H1 (cell line): ENCODE results near the gene TOM1L2. TPM values are rescaled to one million over a fixed set of nuclear protein-coding genes. Genes with fewer than 3 reads are reported as not detected.

ENCODE experiments used
- CTCF ChIA-PET: fragments of 300-600 bp; sonication (Branson Sonifier 250); formaldehyde crosslinking; loops from one replicate; lab custom pipeline; 2021; ENCODE audit not compliant: partially characterized antibody; lab: Charles Lee
- POLR2A ChIA-PET: fragments of 300-600 bp; sonication (Branson Sonifier 250); formaldehyde crosslinking; loops from one replicate; lab custom pipeline; 2021; ENCODE audit warnings: inconsistent platforms; ENCODE audit not compliant: partially characterized antibody; lab: Charles Lee
- DNase-seq, 2 experiments: peaks; one replicate each; pipeline versions ENCODE4 v3.0.0 to v3.0.0-alpha.2; 2010 to 2022; ENCODE audit warnings: low spot score in 2 of 2, low read depth in 1 of 2, mixed read lengths in 1 of 2
- FAIRE-seq: peaks from 2 replicates; lab custom pipeline; 2011; peaks lifted over from hg19 to GRCh38; lab: Jason Lieb, UNC
- H2AFZ ChIP-seq: 2 replicates; pipeline ENCODE4 v1.8.1; 2012; ENCODE audit warnings: low read length, inconsistent platforms
- H2AK5ac ChIP-seq: 2 replicates; pipeline ENCODE4 v1.6.1; 2013; ENCODE audit warnings: low read depth, low read length
- H2BK120ac ChIP-seq: replicated peaks from 2 replicates; pipeline ENCODE3; 2013; ENCODE audit warnings: low read depth, low read length, inconsistent platforms
- H2BK12ac ChIP-seq: 2 replicates; pipeline ENCODE4 v1.6.1; 2013; ENCODE audit warnings: low read depth, low read length
- H2BK15ac ChIP-seq: 2 replicates; pipeline ENCODE4 v1.6.1; 2013; ENCODE audit warnings: low read length
- H2BK20ac ChIP-seq: 2 replicates; pipeline ENCODE4 v1.6.1; 2013; ENCODE audit warnings: low read length
- H2BK5ac ChIP-seq: 2 replicates; pipeline ENCODE4 v1.6.1; 2013; ENCODE audit warnings: low read depth, low read length
- H3K14ac ChIP-seq: 2 replicates; pipeline ENCODE4 v1.6.1; 2013; ENCODE audit warnings: inconsistent platforms; ENCODE audit not compliant: insufficient read length
- H3K18ac ChIP-seq: 2 replicates; pipeline ENCODE4 v1.6.1; 2013; ENCODE audit warnings: low read length; ENCODE audit errors: extremely low read depth
- H3K23ac ChIP-seq: 2 replicates; pipeline ENCODE4 v1.6.1; 2013; ENCODE audit warnings: inconsistent platforms; ENCODE audit not compliant: insufficient read length
- H3K23me2 ChIP-seq: 2 replicates; pipeline ENCODE4 v1.6.1; 2013; ENCODE audit warnings: low read depth, low read length
- H3K27ac ChIP-seq: 2 replicates; pipeline ENCODE4 v1.6.1; 2011; ENCODE audit warnings: low read depth, low read length, inconsistent platforms
- H3K27me3 ChIP-seq, 4 experiments: replicated peaks in 1 of 4; 1 replicate in 1 of 4; 2 replicates in 3 of 4; pipeline versions ENCODE4 v1.6.1 to v1.8.1; 2011 to 2013; ENCODE audit warnings: low read length in 3 of 4, mild to moderate bottlenecking in 3 of 4, inconsistent platforms in 2 of 4, mixed read lengths in 2 of 4, moderate library complexity in 1 of 4; ENCODE audit not compliant: control insufficient read depth in 3 of 4, insufficient read depth in 3 of 4; ENCODE audit errors: extremely low read depth in 1 of 4
- H3K36me3 ChIP-seq, 4 experiments: 2 replicates each; pipeline versions ENCODE4 v1.6.1 to v1.8.1; 2011 to 2013; ENCODE audit warnings: mild to moderate bottlenecking in 4 of 4, low read length in 3 of 4, moderate library complexity in 2 of 4, control low read depth in 1 of 4, inconsistent platforms in 1 of 4; ENCODE audit not compliant: insufficient read depth in 4 of 4, control insufficient read depth in 2 of 4
- H3K4ac ChIP-seq: replicated peaks from 2 replicates; pipeline ENCODE3; 2013; ENCODE audit warnings: low read length, low read depth, mixed read lengths, inconsistent platforms; ENCODE audit not compliant: insufficient read length
- H3K4me1 ChIP-seq, 4 experiments: replicated peaks in 1 of 4; 1 replicate in 1 of 4; 2 replicates in 3 of 4; pipeline versions ENCODE4 v1.6.1 to v1.8.1; 2011 to 2013; ENCODE audit warnings: low read length in 3 of 4, inconsistent platforms in 2 of 4, mixed read lengths in 1 of 4; ENCODE audit not compliant: insufficient read depth in 4 of 4, control insufficient read depth in 3 of 4
- H3K4me2 ChIP-seq, 2 experiments: 2 replicates each; pipeline versions ENCODE4 v1.6.1 to v1.8.1; 2011 to 2013; ENCODE audit warnings: low read depth in 2 of 2, low read length in 2 of 2, control low read depth in 1 of 2, inconsistent platforms in 1 of 2, mild to moderate bottlenecking in 1 of 2; ENCODE audit not compliant: insufficient read depth in 1 of 2
- H3K4me3 ChIP-seq, 4 experiments: fragments of 200-600, 300-600 bp in 1 of 4; sonication (generic), shearing (Covaris generic), sonication (Bioruptor Twin) in 1 of 4; 2 replicates each; pipeline versions ENCODE4 v1.5.1 to v1.8.1; 2011 to 2016; ENCODE audit warnings: low read length in 4 of 4, low read depth in 3 of 4, control low read depth in 2 of 4, inconsistent platforms in 2 of 4, mild to moderate bottlenecking in 2 of 4, mixed read lengths in 1 of 4, moderate library complexity in 1 of 4; ENCODE audit not compliant: insufficient read depth in 2 of 4; ENCODE audit errors: extremely low read depth in 1 of 4
- H3K56ac ChIP-seq: replicated peaks from 2 replicates; pipeline ENCODE3; 2013; ENCODE audit warnings: low read depth, mild to moderate bottlenecking, mixed read lengths, low read length, inconsistent platforms; ENCODE audit not compliant: insufficient read length
- H3K79me1 ChIP-seq: 2 replicates; pipeline ENCODE4 v1.6.1; 2013; ENCODE audit warnings: low read depth, low read length, control low read depth
- H3K79me2 ChIP-seq, 2 experiments: 2 replicates each; pipeline versions ENCODE4 v1.6.1 to v1.8.1; 2012 to 2013; ENCODE audit warnings: low read length in 2 of 2, mild to moderate bottlenecking in 2 of 2, inconsistent platforms in 1 of 2; ENCODE audit not compliant: insufficient read depth in 2 of 2, control insufficient read depth in 1 of 2
- H3K9ac ChIP-seq, 4 experiments: replicated peaks in 1 of 4; 1 replicate in 1 of 4; 2 replicates in 3 of 4; pipeline versions ENCODE4 v1.6.1 to v1.8.1; 2011 to 2013; ENCODE audit warnings: low read depth in 3 of 4, low read length in 3 of 4, control low read depth in 2 of 4, mild to moderate bottlenecking in 2 of 4, moderate library complexity in 2 of 4, inconsistent platforms in 1 of 4; ENCODE audit errors: extremely low read depth in 1 of 4
- H3K9me3 ChIP-seq, 2 experiments: 2 replicates each; pipeline versions ENCODE4 v1.6.1 to v1.8.1; 2012 to 2013; ENCODE audit warnings: mild to moderate bottlenecking in 2 of 2, moderate library complexity in 2 of 2, control low read depth in 1 of 2, inconsistent platforms in 1 of 2, low read depth in 1 of 2, low read length in 1 of 2, mixed read lengths in 1 of 2; ENCODE audit not compliant: insufficient read depth in 2 of 2
- H4K20me1 ChIP-seq, 2 experiments: replicated peaks in 1 of 2; 2 replicates each; pipeline versions ENCODE3 to v1.8.1; 2011 to 2013; ENCODE audit warnings: inconsistent platforms in 2 of 2, low read length in 2 of 2, mild to moderate bottlenecking in 1 of 2; ENCODE audit not compliant: insufficient read depth in 2 of 2, control insufficient read depth in 1 of 2
- H4K5ac ChIP-seq: 2 replicates; pipeline ENCODE4 v1.6.1; 2013; ENCODE audit warnings: low read length, low read depth, mixed read lengths, inconsistent platforms; ENCODE audit not compliant: insufficient read length
- H4K8ac ChIP-seq: 2 replicates; pipeline ENCODE4 v1.8.0; 2013; ENCODE audit warnings: mild to moderate bottlenecking, moderate library complexity, low read length, inconsistent platforms; ENCODE audit not compliant: insufficient read depth; ENCODE audit errors: extremely low read depth
- H4K91ac ChIP-seq: replicated peaks from 2 replicates; pipeline ENCODE3; 2013; ENCODE audit warnings: low read length, mixed read lengths, inconsistent platforms; ENCODE audit not compliant: insufficient read length
- BCL11A ChIP-seq, 2 experiments: IDR thresholded peaks; one replicate each; pipeline ENCODE4 v1.6.1; 2011; ENCODE audit warnings: low read depth in 2 of 2, low read length in 2 of 2, mild to moderate bottlenecking in 2 of 2
- E2F6 ChIP-seq: IDR thresholded peaks from 2 replicates; pipeline ENCODE4 v1.6.1; 2012; ENCODE audit warnings: inconsistent platforms
- EGR1 ChIP-seq: IDR thresholded peaks from 2 replicates; pipeline ENCODE4 v1.6.1; 2011; ENCODE audit warnings: low read depth, low read length, borderline replicate concordance
- HDAC2 ChIP-seq, 2 experiments: fragments of 300-600 bp in 1 of 2; sonication (generic) in 1 of 2; IDR thresholded peaks; 2 replicates each; pipeline ENCODE4 v1.6.1; 2011 to 2012; ENCODE audit warnings: low read depth in 2 of 2, low read length in 2 of 2, mild to moderate bottlenecking in 2 of 2, moderate library complexity in 2 of 2, borderline replicate concordance in 1 of 2, inconsistent platforms in 1 of 2
- HDAC6 ChIP-seq: IDR thresholded peaks from one replicate; pipeline ENCODE4 v1.7.1; 2012; ENCODE audit warnings: low read depth, mild to moderate bottlenecking, inconsistent platforms, low read length, moderate library complexity
- KDM1A ChIP-seq: fragments of 200-600, 300-600 bp; sonication (generic); IDR thresholded peaks from 2 replicates; pipeline ENCODE4 v1.7.1; 2016; ENCODE audit warnings: mild to moderate bottlenecking, low read length, borderline replicate concordance
- POU5F1 ChIP-seq: IDR thresholded peaks from 2 replicates; pipeline ENCODE4 v1.6.1; 2011; ENCODE audit warnings: low read depth, mild to moderate bottlenecking, low read length, moderate library complexity
- RAD21 ChIP-seq, 2 experiments: IDR thresholded peaks in 1 of 2; conservative IDR thresholded peaks in 1 of 2; 2 replicates each; pipeline ENCODE4 v1.6.1; 2011; ENCODE audit warnings: low read depth in 2 of 2, low read length in 2 of 2, improper control_type of control experiment in 1 of 2, inconsistent platforms in 1 of 2, mild to moderate bottlenecking in 1 of 2, moderate library complexity in 1 of 2
- RXRA ChIP-seq: IDR thresholded peaks from 2 replicates; pipeline ENCODE4 v1.6.1; 2011; ENCODE audit warnings: low read depth, mild to moderate bottlenecking, low read length, moderate library complexity; ENCODE audit not compliant: insufficient read depth
- SIRT6 ChIP-seq: IDR thresholded peaks from one replicate; pipeline ENCODE4 v1.7.1; 2012; ENCODE audit warnings: low read length, inconsistent platforms
- SP2 ChIP-seq: IDR thresholded peaks from 2 replicates; pipeline ENCODE4 v1.6.1; 2012; ENCODE audit warnings: mild to moderate bottlenecking, low read length, inconsistent platforms
- TEAD4 ChIP-seq: IDR thresholded peaks from 2 replicates; pipeline ENCODE4 v1.6.1; 2012; ENCODE audit warnings: low read depth, low read length, inconsistent platforms, mixed read lengths
- WGBS, 2 experiments: shearing (Covaris generic) in 1 of 2; methylation state at CpG; one replicate each; pipeline versions ENCODE4 v1.1.6 to v1.1.7; 2013 to 2015; ENCODE audit warnings: low lambda C conversion rate in 2 of 2, mixed read lengths in 2 of 2, inconsistent platforms in 1 of 2, low coverage in 1 of 2, missing lambda C conversion rate in 1 of 2; ENCODE audit not compliant: insufficient replicate concordance in 2 of 2, insufficient coverage in 1 of 2, insufficient read length in 1 of 2; ENCODE audit errors: extremely low coverage in 1 of 2, missing lambda C conversion rate in 1 of 2; 5-methylcytosine and 5-hydroxymethylcytosine counted together
- polyA plus RNA-seq, 7 experiments: library from polyadenylated mRNA; depleted of rRNA in 3 of 7; stranded (reverse) in 5 of 7; unstranded in 2 of 7; fragments of >200 nt in 5 of 7; fragments of 200-250 nt in 2 of 7; gene quantifications; 1 replicate in 5 of 7; 2 replicates in 1 of 7; 4 replicates in 1 of 7; pipeline versions ENCODE4 v1.2.1 to v1.2.3, GENCODE V29; 2011 to 2013; ENCODE audit warnings: missing spikeins in 2 of 7, mixed read lengths in 2 of 7
- total RNA-seq: library from RNA; stranded (reverse); fragmentation: NEBNext Ultra II Directional; extraction: Animal tissue kit (Norgen Biotek cat#: 25700); gene quantifications from 2 replicates; pipeline ENCODE4 v1.2.1, GENCODE V29; 2021

Gene TOM1L2
- total and polyA plus RNA-seq, 2 of the 8 experiments (the other 6 are each of a cell fraction or from before 2014, with no cell fraction given) = 2.0 to 3.4 TPM

GRCh38 chr17:17883801-17884200 lies 88.4 kb downstream of the TOM1L2 start:
- H3K27me3 ChIP-seq = no peaks in the 10 kb centered on the region
- no peak overlapping the region for H4K8ac ChIP-seq
- peaks cover 18 to 32% (median 21%) of the 10 kb centered on the region in 4 experiments for H3K4me1 ChIP-seq
- no peak overlapping the region for H2BK120ac ChIP-seq
- no peaks in the 10 kb centered on the region for H4K20me1 ChIP-seq
- no peak overlapping the region for H3K4me3 ChIP-seq
- H3K79me1 ChIP-seq = no peaks in the 10 kb centered on the region
- peak overlapping the region; percentile 38 for H3K14ac ChIP-seq
- H4K91ac ChIP-seq = peak overlapping the region; percentile 66
- DNase-seq (no peak), FAIRE-seq (no peak)
- H3K56ac ChIP-seq = no peak overlapping the region
- WGBS, 2 experiments = 74% methylated on average over 3 of the region's 3 CpGs; no CpG with 5 or more reads in 1 of the 2 experiments
- no peak overlapping the region for H2AFZ ChIP-seq
- H2BK15ac ChIP-seq = peak overlapping the region; percentile 53; the same call in 1 of the 2 replicates
- no peak overlapping the region for H3K4me2 ChIP-seq
- no peaks in the 10 kb centered on the region for H3K36me3 ChIP-seq
- no peak overlapping the region for H3K23ac ChIP-seq
- H2BK5ac ChIP-seq = no peak overlapping the region
- H3K79me2 ChIP-seq = no peaks in the 10 kb centered on the region
- H3K9ac ChIP-seq = no peak overlapping the region
- H3K18ac ChIP-seq = no peak overlapping the region
- no peak overlapping the region for H3K27ac ChIP-seq
- no peaks in the 10 kb centered on the region for H3K23me2 ChIP-seq
- no peak overlapping the region for H2BK20ac ChIP-seq
- POLR2A ChIA-PET = interaction anchor here (0.7 to 1.7 kb wide), 3 partner anchors 9 to 75 kb away, joined by 3 to 5 read pairs (median 3); partner anchors contain the start of gene SREBF1
- H4K5ac ChIP-seq = no peak overlapping the region
- peak overlapping the region; percentile 41 for H3K4ac ChIP-seq
- H2BK12ac ChIP-seq = peak overlapping the region; percentile 29; the same call in 1 of the 2 replicates
- no peaks in the 10 kb centered on the region for H3K9me3 ChIP-seq
- H2AK5ac ChIP-seq = no peak overlapping the region
- CTCF ChIA-PET = interaction anchor here (0.9 to 22.5 kb wide), 11 partner anchors 17 to 260 kb away, joined by 3 to 404 read pairs (median 4); no protein-coding TSS in a partner anchor
- TF ChIP-seq TEAD4 (no peak), HDAC6 (no peak), SIRT6 (no peak), HDAC2 (IDR thresholded peaks at IDR 0.05; ENCODE audit: borderline replicate concordance in 1 of 2, low read depth in 2 of 2, low read length in 2 of 2) (no peak), BCL11A (IDR thresholded peaks at IDR 0.05; ENCODE audit: low read depth in 2 of 2, low read length in 2 of 2) (no peak), RAD21 (IDR thresholded peaks at IDR 0.05 in 1 of 2, conservative IDR thresholded peaks at IDR 0.05 in 1 of 2; ENCODE audit: low read depth in 2 of 2, low read length in 2 of 2) (no peak), SP2 (no peak), KDM1A (no peak), EGR1 (no peak), E2F6 (no peak), RXRA (no peak), POU5F1 (no peak)
